Astrocyte of the hippocampus (primary cell): Measurements from ENCODE around the gene SSBP3.
"Not testable (repeated sequence)": the region's sequence is repeated elsewhere in the genome, so short reads cannot be mapped to it uniquely, and the experiment has no call there.

Source experiments
- DNase-seq: peaks from one replicate; pipeline ENCODE4 v3.0.0; 2011; ENCODE audit warnings: low read depth, low spot score

The SSBP3 gene

GRCh38 chr1:54221113-54221834 lies 184.9 kb downstream of the SSBP3 start:
- DNase-seq = no peak

DNA sequence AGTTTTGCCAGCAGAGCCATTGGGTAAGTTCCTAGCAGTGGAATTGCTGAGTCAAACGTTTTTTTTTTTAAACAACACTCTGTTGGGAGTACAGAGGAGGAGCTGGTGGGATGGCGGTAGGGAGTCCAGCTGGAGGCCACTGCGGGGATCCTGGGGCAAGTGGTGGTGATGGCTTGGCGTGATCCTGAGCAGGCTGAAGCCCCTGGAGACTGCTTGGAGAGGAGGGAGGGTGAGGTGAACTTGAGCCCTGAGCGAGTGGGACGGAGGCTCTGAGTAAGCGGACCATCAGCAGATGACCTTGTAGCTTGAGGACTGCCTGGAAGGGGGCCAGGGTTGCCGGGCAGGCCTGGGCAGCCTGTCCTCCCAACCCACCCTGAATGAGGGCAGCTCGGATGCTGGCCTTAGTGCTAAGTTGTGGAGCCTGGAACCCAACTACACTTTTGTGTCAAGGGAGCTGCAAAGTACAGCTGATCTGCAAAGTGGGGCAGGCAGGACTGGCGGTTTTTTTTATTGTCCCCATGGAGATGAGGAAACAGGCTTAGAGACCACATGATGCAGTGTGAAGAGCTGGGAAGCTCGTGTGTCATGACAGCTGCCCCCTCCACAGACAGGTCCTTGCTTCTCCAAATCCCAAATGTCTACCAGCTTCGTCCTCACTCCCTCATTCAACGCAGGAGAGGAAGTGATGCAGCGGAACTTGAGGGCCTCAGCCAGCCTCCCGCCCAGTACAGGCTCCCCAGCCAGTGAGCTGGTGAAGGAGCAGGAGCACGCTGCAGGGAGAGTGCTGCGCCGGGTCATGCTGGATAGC lies 186.0 kb downstream of the SSBP3 start:
- peak; percentile 32 for DNase-seq

- no peak for DNase-seq
These were observed 186.5 kb downstream of the SSBP3 start for GRCh38 chr1:54219688-54220003.

DNA sequence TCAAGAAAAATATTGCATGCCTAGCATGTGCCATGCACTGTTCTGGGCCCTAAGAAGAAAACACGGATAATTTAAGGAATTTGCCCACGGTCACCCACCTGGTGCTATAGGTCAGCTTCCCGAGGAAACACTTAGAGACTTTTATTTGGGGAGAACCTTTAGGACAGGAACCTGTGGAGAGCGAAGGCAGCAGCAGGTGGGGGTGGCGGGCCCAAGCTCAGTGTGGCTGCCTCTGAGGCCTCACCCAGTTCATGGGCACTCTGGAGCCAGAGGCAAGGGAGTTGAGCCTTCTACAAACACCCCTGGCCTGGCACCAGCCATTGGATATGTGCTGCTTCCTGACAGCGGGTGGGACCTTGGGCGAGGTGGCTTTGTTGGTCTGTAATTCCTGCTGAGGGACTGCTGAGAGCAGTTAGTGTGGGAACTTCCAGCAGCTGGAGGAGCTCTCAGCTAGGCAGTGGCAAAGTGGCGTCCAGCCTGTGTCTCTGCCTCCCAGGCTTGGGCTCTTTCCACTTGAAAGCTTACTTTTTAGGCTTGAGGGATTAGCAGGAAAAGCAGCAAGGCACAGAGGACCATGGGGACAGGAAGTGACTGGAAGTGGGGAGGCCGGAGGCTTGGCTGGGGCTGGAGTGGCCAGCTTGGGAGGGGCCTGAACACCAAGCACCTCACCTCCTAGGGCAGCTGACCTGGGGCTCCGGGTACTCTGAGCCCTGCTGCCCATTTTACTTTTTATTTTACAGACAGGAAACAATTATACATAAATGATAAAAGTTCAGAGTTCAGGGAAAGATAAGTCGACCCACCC lies 187.1 kb downstream of the SSBP3 start:
- DNase-seq = no peak

- no peak for DNase-seq
These were observed 190.7 kb downstream of the SSBP3 start for GRCh38 chr1:54215523-54215922.

DNA sequence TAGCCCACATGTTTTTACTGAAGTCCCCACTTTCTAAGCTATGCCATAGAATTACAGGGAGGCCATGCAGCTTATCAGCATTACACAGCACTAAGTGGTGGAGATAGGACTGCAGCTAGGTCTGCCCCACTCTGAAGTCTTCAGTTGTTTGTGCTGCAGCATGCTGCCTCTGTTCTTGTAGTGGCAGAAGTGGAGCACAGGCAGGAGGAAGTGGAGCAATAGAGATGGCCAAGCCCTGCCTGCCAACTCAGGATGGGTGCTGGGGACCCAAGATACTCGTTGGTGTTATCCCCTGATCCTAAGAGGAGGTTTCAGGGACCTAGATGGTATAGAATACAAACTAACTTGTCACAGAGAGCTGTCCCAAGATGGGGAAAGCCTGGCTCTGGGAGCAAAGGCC lies 193.3 kb downstream of the SSBP3 start:
- no peak for DNase-seq

DNA sequence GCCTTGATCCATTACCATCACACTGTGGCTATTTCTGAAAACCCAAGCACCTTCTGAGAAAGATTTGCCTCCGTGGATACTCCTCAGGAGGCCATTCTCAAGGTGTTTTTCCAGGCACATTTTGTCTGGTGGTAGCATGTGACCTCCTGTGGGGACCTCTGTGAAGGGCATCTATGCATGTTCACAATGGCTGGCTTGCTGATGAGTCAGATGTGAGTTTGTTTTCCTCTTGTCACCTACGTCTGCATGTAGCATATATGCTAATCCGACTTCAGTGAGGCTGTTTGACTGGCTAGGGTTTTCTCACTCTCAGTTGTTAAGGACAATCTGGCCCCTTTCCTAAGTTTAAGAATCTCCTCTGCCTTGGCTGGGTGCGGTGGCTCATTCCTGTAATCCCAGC lies 198.3 kb downstream of the SSBP3 start:
- not testable (repeated sequence) for DNase-seq

- DNase-seq = no peak
These were observed 198.9 kb downstream of the SSBP3 start for GRCh38 chr1:54207287-54207686.

- no peak for DNase-seq
These were observed 202.0 kb downstream of the SSBP3 start for GRCh38 chr1:54204199-54204598.

GRCh38 chr1:54200519-54200997 lies 205.6 kb downstream of the SSBP3 start:
- DNase-seq = no peak

DNA sequence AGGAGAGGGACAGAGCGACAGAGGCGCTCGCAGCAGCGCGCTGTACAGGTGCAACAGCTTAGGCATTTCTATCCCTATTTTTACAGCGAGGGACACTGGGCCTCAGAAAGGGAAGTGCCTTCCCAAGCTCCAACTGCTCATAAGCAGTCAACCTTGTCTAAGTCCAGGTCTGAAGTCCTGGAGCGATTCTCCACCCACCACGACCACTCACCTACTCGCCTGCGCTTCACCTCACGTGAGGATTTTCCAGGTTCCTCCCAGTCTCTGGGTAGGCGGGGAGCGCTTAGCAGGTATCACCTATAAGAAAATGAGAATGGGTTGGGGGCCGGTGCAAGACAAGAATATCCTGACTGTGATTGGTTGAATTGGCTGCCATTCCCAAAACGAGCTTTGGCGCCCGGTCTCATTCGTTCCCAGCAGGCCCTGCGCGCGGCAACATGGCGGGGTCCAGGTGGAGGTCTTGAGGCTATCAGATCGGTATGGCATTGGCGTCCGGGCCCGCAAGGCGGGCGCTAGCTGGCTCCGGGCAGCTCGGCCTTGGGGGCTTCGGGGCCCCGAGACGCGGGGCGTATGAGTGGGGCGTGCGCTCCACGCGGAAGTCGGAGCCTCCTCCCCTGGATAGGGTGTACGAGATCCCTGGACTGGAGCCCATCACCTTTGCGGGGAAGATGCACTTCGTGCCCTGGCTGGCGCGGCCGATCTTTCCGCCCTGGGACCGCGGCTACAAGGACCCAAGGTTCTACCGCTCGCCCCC lies 206.3 kb downstream of the SSBP3 start, which contains the start of the genes CYB5RL and MRPL37:
Gene CYB5RL (minus strand): TSS at position 266 of the 754 bp plus-strand sequence. CDS start 4,414 bp downstream, outside the sequence.
Gene MRPL37 (plus strand): TSS at position 403 of the 754 bp plus-strand sequence. CDS start 77 bp downstream, at position 480.
- DNase-seq = peak; percentile 98

DNA sequence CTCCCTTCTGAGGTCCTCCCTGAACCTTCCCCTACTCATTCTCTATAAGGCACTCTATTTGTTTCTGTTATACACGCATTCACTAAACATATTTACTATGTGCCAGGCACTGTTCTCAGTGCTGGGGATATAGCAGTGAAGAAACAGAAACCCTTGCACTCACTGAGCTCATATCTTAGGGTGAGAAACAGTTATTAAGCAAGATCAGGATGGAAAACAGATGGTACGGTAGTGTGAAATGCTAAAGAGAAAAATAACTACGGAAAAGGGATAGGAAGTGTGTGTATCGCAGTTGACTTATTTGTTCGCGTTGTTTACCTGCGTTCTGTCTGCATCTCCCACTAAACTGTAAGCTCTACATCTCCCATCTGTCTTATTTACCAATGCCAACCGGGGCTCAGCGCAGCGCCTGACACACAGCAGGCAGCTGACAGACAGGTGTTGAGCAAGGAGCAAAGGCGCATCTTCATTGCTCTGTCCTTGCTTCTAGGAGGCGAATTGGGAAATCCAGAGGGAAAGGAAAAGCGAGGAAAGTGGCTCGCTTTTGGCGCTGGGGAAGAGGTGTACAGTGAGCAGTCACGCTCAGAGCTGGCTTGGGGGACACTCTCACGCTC lies 206.9 kb downstream of the SSBP3 start:
- DNase-seq = no peak

- DNase-seq = no peak
These were observed 212.7 kb downstream of the SSBP3 start for GRCh38 chr1:54193453-54193852.

GRCh38 chr1:54191525-54191924 lies 214.7 kb downstream of the SSBP3 start:
- DNase-seq = no peak

- DNase-seq = no peak
These were observed 215.7 kb downstream of the SSBP3 start for GRCh38 chr1:54190526-54190925.

DNA sequence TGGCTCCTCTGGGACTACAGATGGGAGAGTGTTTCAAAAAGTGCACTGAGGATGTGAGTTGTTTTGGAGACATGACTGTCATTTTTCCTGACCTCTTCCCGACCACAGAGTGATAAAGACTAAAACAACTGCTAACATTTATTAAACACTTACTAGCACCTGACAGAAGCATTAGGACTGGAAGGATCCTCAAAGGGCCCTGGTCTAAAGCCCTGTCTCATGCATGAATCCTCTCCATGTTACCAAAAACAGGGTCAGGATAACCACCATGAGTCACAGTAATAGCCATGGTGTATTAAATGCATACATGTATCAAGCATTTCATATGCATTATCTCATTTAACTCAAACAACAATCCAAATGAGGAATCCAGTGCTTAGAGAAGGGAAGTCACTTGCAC lies 217.9 kb downstream of the SSBP3 start:
- no peak for DNase-seq

- no peak for DNase-seq
These were observed 220.1 kb downstream of the SSBP3 start for GRCh38 chr1:54186056-54186455.

GRCh38 chr1:54180701-54181360 lies 225.4 kb downstream of the SSBP3 start:
- no peak for DNase-seq

DNA sequence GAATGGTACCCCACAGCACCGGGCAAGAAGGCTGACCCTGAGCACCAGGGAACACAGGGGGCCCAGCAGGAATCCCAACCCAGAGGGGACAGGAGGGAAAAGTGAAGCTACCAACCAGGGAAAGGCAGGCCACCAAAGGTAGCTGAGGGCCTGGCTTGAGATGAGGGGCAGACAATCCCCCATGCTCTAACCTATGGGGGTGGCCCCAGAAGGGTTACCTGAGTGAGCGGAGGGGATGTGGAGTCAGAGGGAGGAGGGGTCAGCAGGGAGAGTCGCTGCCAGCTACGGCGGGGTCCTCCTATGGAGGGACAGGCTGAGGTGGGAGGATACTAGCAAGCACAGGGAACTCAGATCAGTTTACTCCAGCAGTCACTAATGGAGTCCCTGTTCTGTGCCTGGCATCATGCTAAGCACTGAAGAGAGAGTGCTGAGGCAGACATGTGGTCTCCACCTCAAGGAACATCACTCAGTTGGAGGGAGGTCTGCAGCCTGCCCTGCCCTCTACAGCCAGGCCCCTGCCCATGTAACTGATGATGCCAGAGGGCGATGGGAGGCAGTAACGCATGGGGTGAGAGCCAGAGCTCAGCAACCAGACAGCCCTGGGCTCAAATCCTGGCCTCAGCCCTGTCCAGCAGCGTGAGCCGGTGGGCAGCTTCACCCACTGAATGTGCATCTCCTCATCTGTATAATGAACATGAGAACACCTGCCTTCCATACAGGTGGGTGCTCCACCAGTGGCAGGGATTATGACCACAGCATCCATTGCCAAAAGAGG lies 227.7 kb downstream of the SSBP3 start:
- DNase-seq = no peak
